ENCODE measurements around the gene TBC1D9. TPM values are rescaled to one million over a fixed set of nuclear protein-coding genes. Genes with fewer than 3 reads are reported as not detected.

The TBC1D9 gene
- total RNA-seq, 2 donors from 2014 or later = 22.3 to 29.0 TPM

DNA sequence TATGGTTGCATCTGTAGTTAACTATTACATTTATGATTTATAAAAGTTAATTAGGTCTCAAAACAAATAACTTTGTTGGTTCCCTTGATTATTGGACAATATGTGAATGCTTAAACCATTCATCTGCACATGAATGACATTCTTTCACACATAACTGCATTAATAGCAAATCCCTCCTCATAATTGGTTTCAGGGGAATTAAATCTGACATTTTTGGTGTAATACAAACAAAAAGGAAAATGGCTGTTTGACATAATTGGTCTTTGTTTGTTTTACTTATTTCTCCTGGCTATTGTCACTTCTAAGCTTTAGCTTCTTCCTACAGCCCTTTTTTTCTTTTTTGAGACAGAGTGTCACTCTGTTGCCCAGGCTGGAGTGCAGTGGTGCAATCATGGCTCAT, 71.9 kb downstream of the TBC1D9 start:
- H3K9me3 ChIP-seq (ENCODE audit: control insufficient read depth, low read length) = no peaks in the 10 kb centered on the region
- Mint-ChIP-seq H3K9me3 (no peaks in the 10 kb centered on the region), H3K27ac (no peak overlapping the region)

DNA sequence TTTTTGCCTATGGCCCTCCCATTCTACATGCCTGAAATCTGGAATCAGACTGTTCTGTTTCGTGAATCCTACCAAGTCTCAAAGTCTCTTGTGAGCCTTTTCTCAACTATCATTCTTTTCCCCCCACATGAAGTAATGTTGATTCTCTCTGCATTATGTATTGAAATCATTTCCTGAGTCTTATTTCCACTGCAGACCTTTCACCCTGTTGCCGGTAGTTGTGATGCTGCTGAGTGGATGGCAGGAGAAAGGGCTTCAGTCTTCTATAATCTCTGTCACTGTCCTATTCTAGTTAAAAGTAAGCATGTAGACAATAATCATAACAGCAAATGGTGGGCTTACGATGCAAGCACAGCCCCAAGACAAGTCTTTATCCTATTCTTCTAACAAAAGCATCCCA, 75.0 kb downstream of the TBC1D9 start:
- TF ChIP-seq, protein P1, sequence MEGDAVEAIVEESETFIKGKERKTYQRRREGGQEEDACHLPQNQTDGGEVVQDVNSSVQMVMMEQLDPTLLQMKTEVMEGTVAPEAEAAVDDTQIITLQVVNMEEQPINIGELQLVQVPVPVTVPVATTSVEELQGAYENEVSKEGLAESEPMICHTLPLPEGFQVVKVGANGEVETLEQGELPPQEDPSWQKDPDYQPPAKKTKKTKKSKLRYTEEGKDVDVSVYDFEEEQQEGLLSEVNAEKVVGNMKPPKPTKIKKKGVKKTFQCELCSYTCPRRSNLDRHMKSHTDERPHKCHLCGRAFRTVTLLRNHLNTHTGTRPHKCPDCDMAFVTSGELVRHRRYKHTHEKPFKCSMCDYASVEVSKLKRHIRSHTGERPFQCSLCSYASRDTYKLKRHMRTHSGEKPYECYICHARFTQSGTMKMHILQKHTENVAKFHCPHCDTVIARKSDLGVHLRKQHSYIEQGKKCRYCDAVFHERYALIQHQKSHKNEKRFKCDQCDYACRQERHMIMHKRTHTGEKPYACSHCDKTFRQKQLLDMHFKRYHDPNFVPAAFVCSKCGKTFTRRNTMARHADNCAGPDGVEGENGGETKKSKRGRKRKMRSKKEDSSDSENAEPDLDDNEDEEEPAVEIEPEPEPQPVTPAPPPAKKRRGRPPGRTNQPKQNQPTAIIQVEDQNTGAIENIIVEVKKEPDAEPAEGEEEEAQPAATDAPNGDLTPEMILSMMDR (conservative IDR thresholded peaks at IDR 0.05) = no peak
- Mint-ChIP-seq H3K36me3 (ENCODE audit: low read depth) (peaks cover 30% of the 10 kb centered on the region), H3K27ac (no peak overlapping the region), H3K4me3 (no peak overlapping the region), H3K4me1 (peaks cover 2% of the 10 kb centered on the region), H3K9me3 (no peaks in the 10 kb centered on the region), H3K27me3 (ENCODE audit: insufficient read depth) (no peaks in the 10 kb centered on the region)
- no peaks in the 10 kb centered on the region for H3K9me3 ChIP-seq (ENCODE audit: control insufficient read depth, low read length)
- H3K27ac ChIP-seq (ENCODE audit: low read depth, low read length) = no peak overlapping the region
- H3K9ac ChIP-seq (ENCODE audit: extremely low read depth, low read length, poor library complexity, severe bottlenecking) = no peak overlapping the region
- no peaks in the 10 kb centered on the region for H3K27me3 ChIP-seq (ENCODE audit: control insufficient read depth, insufficient read depth, low read length, poor library complexity, severe bottlenecking)
- no peak overlapping the region for H3K4me3 ChIP-seq (ENCODE audit: low read length)
- WGBS, 2 experiments (ENCODE audit: insufficient coverage in 1 of 2, insufficient read length in 1 of 2) = 97 to 100% methylated on average over 2 to 3 of the region's 3 CpGs
- no peak for DNase-seq
- peaks cover 59% of the 10 kb centered on the region for H3K36me3 ChIP-seq (ENCODE audit: control insufficient read depth, insufficient read depth, low read length)
- no peaks in the 10 kb centered on the region for H3K4me1 ChIP-seq (ENCODE audit: control insufficient read depth, insufficient read depth, low read length)

More for the DNA sequence above, 71.9 kb downstream of the TBC1D9 start:
- Histone ChIP-seq H3K27ac (ENCODE audit: low read depth, low read length) (no peak overlapping the region), H3K4me1 (ENCODE audit: control insufficient read depth, insufficient read depth, low read length) (no peaks in the 10 kb centered on the region), H3K4me3 (ENCODE audit: low read length) (no peak overlapping the region), H3K9ac (ENCODE audit: extremely low read depth, low read length, poor library complexity, severe bottlenecking) (no peak overlapping the region), H3K27me3 (ENCODE audit: control insufficient read depth, insufficient read depth, low read length, poor library complexity, severe bottlenecking) (no peaks in the 10 kb centered on the region), H3K36me3 (ENCODE audit: control insufficient read depth, insufficient read depth, low read length) (peaks cover 40% of the 10 kb centered on the region)
- TF ChIP-seq, protein P1 (conservative IDR thresholded peaks at IDR 0.05) = no peak
- Mint-ChIP-seq H3K36me3 (ENCODE audit: low read depth) (peaks cover 12% of the 10 kb centered on the region), H3K4me3 (no peak overlapping the region), H3K27me3 (ENCODE audit: insufficient read depth) (peaks cover 4% of the 10 kb centered on the region), H3K4me1 (peaks cover 5% of the 10 kb centered on the region)
- no peak for DNase-seq

DNA sequence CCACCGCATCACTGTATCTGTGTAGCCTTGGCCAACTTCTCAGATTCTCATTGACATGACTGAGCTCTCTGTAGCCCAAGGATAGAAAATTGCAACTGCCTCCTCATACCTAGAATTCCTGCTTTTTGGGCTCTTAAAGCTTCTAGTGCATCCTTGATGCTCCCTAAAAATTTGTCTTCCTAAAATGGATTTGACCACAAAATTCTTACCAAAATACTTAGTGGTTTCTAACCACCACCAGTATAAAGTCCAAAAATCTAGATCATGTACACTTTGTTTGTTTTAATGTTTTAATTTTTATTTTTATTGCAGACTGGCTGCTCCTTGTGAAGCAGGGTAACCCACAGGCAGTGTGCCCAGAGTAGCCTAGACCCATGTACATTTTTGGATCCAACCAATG, 75.5 kb downstream of the TBC1D9 start:
- H3K4me3 Mint-ChIP-seq = no peak overlapping the region
- peaks cover 2% of the 10 kb centered on the region for H3K4me1 Mint-ChIP-seq
- TF ChIP-seq, protein P1 (conservative IDR thresholded peaks at IDR 0.05) = no peak
- H3K27me3 Mint-ChIP-seq (ENCODE audit: insufficient read depth) = no peaks in the 10 kb centered on the region
- peaks cover 31% of the 10 kb centered on the region for H3K36me3 Mint-ChIP-seq (ENCODE audit: low read depth)
- H3K9me3 Mint-ChIP-seq = no peaks in the 10 kb centered on the region
- DNase-seq = no peak
- H3K4me1 ChIP-seq (ENCODE audit: control insufficient read depth, insufficient read depth, low read length) = no peaks in the 10 kb centered on the region
- no peak overlapping the region for H3K27ac Mint-ChIP-seq
- H3K9me3 ChIP-seq (ENCODE audit: control insufficient read depth, low read length) = no peaks in the 10 kb centered on the region
- 96 to 100% methylated on average over 1 of the region's 1 CpG for WGBS, 2 experiments (ENCODE audit: insufficient coverage in 1 of 2, insufficient read length in 1 of 2)
- no peaks in the 10 kb centered on the region for H3K27me3 ChIP-seq (ENCODE audit: control insufficient read depth, insufficient read depth, low read length, poor library complexity, severe bottlenecking)
- no peak overlapping the region for H3K4me3 ChIP-seq (ENCODE audit: low read length)
- no peak overlapping the region for H3K9ac ChIP-seq (ENCODE audit: extremely low read depth, low read length, poor library complexity, severe bottlenecking)
- no peak overlapping the region for H3K27ac ChIP-seq (ENCODE audit: low read depth, low read length)
- H3K36me3 ChIP-seq (ENCODE audit: control insufficient read depth, insufficient read depth, low read length) = peaks cover 58% of the 10 kb centered on the region

Data from endodermal cell (in vitro differentiated cells).